Stimulated activated CD8-positive, alpha-beta memory T cell treated with anti-CD3 and anti-CD28 coated beads, Interleukin-4, amount 100 ng/mL, for 1 hour (primary cell): ENCODE measurements around the gene AKAP13.
A peak's percentile ranks its signal among the peaks of the same experiment; 100 is the strongest.
"Not testable (repeated sequence)": the region's sequence is repeated elsewhere in the genome, so short reads cannot be mapped to it uniquely, and the experiment has no call there.

ENCODE experiments used
- DNase-seq, 2 donors: peaks; one replicate each; pipeline ENCODE4 v3.0.0-alpha.2; 2020; ENCODE audit warnings: low read depth in 2 of 2, low spot score in 1 of 2

The AKAP13 gene

DNA sequence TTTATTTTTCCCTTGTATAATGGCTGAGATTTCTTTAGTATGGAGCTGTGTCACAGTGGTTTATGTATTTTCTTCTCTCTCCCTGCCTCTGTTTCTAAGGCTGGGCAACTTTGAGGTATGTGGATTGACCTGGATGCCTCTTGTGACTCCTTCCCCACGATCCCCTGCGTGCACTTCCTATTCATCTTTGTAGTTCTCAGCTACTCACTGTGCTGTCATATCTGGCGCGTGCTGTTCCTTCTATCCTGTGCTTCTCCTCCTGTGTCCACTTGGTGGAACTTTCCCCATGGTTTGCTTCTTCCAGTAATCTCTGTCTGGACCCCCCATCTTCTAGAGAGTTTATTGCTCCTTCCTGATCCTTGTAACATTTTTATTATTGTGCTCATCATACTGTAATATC is 97.3 kb downstream of the AKAP13 start:
- DNase-seq, result no peak

GRCh38 chr15:85479071-85479647 is 98.8 kb downstream of the AKAP13 start:
- no peak for DNase-seq

- DNase-seq, result no peak
Measured at GRCh38 chr15:85480923-85481322, 100.5 kb downstream of the AKAP13 start.

DNA sequence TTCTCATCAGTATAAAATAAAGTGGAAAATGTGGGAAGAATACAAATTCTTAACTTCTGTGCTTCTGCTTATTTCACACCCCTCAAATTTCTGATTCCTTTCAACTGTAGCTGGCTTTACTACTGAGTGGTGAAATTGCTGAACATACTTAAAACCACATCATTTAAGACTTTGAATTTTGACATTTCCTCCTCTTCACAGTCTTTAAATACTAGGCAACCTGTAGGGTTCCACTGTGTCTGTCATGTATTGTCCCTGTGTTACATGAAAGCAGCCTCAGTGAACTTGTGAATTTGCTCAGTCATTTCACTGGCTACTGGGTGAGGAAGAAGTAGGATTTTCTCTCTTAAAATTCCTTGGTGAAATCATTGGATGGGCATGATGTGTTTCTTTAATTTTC is 101.1 kb downstream of the AKAP13 start:
- DNase-seq, result not testable (repeated sequence)

- DNase-seq, result no peak
Measured at GRCh38 chr15:85482894-85483293, 102.5 kb downstream of the AKAP13 start.

GRCh38 chr15:85483955-85484354 is 103.6 kb downstream of the AKAP13 start:
- DNase-seq, result not testable (repeated sequence)

- DNase-seq, result not testable (repeated sequence)
Measured at GRCh38 chr15:85484923-85485322, 104.5 kb downstream of the AKAP13 start.

DNA sequence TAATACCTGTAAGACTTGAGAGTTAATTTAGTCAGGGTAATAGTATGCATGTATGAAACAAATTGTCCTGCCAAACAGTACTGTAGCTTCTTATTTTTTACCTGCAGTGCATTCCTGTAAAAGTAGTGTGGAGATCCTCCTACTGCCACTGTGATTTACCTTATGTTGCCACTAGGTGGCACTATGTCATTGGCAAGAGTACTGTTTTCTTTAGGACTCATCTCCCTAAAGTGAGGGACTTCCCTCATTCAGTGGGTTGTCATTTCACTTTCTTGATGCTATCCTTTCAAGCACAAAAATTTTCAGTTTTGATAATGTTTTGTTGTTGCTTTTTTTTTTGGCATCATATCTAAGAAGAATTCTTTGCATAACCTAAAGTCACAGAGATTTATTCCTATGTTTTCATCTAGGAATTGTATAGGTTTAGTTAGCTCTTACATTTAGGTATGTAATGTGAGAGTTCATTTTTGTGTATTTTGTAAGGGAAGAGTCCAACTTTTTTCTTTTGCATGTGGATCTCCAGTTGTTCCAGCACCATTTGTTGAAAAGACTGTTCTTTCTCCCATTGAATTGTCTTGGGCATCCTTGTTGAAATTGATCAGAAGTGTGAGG is 105.7 kb downstream of the AKAP13 start:
- DNase-seq, result peak; percentile 14 to 40

GRCh38 chr15:85487796-85488195 is 107.4 kb downstream of the AKAP13 start:
- not testable (repeated sequence) for DNase-seq

DNA sequence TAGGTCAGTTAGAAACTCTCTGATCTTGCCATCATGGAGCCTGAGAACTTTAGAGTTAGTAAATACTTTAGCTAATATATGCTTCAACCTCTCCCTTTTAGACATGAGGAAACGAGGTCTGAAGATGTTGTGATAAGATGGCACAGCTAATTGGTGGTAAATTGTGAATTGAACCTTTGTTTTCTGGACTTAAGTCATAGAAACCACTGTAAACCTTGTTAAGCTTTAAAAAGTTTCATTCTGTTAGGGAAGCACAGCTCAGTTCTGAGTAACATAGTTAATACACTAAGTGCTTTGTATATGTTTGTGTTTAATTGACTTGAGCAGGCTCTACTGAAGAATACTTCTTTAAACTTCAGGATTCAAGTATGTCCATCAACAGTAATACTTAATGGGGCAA is 108.6 kb downstream of the AKAP13 start:
- DNase-seq, result no peak

GRCh38 chr15:85489773-85490493 is 109.5 kb downstream of the AKAP13 start:
- DNase-seq, result no peak

GRCh38 chr15:85490856-85491255 is 110.5 kb downstream of the AKAP13 start:
- DNase-seq, result no peak

DNA sequence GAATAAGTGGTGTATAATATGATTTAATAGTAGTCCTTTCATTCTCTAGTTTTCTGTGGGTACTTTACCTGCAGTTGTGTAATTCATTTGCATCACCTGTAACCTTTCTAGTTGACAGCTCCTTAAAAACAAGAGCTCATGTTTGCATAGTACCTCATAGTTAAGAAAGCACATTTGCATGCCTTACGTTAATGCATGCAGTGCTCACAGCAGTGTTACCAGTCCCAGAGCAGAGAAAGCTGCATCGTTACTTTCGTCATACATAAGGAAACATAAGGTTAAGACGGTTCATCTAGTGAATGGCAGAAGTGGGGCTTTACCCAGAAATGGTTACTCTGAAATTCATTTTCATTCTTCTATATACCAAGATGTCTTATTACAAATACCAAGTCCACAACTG is 111.3 kb downstream of the AKAP13 start:
- no peak for DNase-seq

- DNase-seq, result no peak
Measured at GRCh38 chr15:85492406-85492805, 112.0 kb downstream of the AKAP13 start.

- no peak for DNase-seq
Measured at GRCh38 chr15:85493260-85493659, 112.9 kb downstream of the AKAP13 start.

GRCh38 chr15:85494048-85494777 is 113.8 kb downstream of the AKAP13 start:
- DNase-seq, result no peak

- DNase-seq, result no peak
Measured at GRCh38 chr15:85495096-85495495, 114.7 kb downstream of the AKAP13 start.

GRCh38 chr15:85495544-85495943 is 115.1 kb downstream of the AKAP13 start:
- no peak for DNase-seq

DNA sequence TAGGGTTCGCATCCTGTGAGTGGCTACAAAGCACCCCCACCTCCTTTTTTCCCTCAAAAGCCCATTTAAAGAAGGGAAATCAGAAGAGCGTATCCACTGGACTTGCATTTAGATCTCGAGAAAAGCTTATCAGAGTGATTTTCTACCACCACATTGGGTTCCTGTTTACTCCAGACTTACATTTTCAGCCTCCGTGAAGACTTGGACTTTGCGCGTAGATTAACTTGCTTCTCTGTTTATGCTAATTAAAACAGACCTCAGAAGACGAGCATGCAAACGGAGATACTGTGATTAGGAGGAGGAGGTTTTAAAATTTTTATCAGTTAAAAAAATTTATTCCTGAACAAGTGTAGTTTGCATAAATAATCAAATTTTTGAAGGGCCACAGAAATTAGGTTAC is 115.7 kb downstream of the AKAP13 start:
- no peak for DNase-seq

- no peak for DNase-seq
Measured at GRCh38 chr15:85496551-85497171, 116.3 kb downstream of the AKAP13 start.

- no peak for DNase-seq
Measured at GRCh38 chr15:85497172-85497569, 116.8 kb downstream of the AKAP13 start.
